K562 (cell line): ENCODE measurements around the gene GRAMD2A. TPM values are rescaled to one million over a fixed set of nuclear protein-coding genes. Genes with fewer than 3 reads are reported as not detected.

Experiments
- ATAC-seq: fragments of 200-7000 bp; cut with Tn5 transposase; 3 replicates; pipeline ENCODE4 v1.9.1; 2020; ENCODE audit warnings: moderate library complexity
- BruUV-seq: library from RNA; stranded (reverse); fragments of 400-500 nt; replicated peaks from 2 replicates; lab custom pipeline; 2021; lab: Mats Ljungman, UMichigan
- CTCF ChIA-PET: fragments of 300-600 bp; formaldehyde crosslinking; extraction: SDS; loops from one replicate; lab custom pipeline; 2021; ENCODE audit warnings: low intra/inter-chr PET ratio; lab: Yijun Ruan, JAX
- POLR2A ChIA-PET: fragments of 300-600, 350-650 bp; sonication (Branson Sonifier 250); formaldehyde crosslinking; extraction: SDS; loops from one replicate; lab custom pipeline; 2021; ENCODE audit warnings: antibody characterized with exemption, inconsistent platforms; lab: Yijun Ruan, JAX
- DNase-seq, 4 experiments: peaks; one replicate each; pipeline versions ENCODE4 v3.0.0 to v3.0.0-alpha.2; 2011 to 2018; ENCODE audit warnings: low spot score in 3 of 4, mixed read lengths in 3 of 4; ENCODE audit errors: extremely low read depth in 1 of 4
- FAIRE-seq: peaks from 2 replicates; lab custom pipeline; 2011; peaks lifted over from hg19 to GRCh38; lab: Jason Lieb, UNC
- H2AFZ ChIP-seq: 2 replicates; pipeline ENCODE4 v1.6.0; 2011; ENCODE audit warnings: low read depth, low read length, control low read depth, inconsistent platforms
- H3K27ac ChIP-seq: fragments of 200-600 bp; 3 replicates; pipeline ENCODE4 v1.8.0; 2011; ENCODE audit warnings: low read depth, mild to moderate bottlenecking, control low read depth, inconsistent platforms, low read length, moderate library complexity, mixed read lengths; ENCODE audit errors: extremely low read depth
- H3K27me3 ChIP-seq, 2 experiments: fragments of 300-600 bp in 1 of 2; 2 replicates in 1 of 2; 3 replicates in 1 of 2; pipeline versions ENCODE4 v1.6.0 to v1.8.0; 2011; ENCODE audit warnings: inconsistent platforms in 2 of 2, low read length in 2 of 2, mild to moderate bottlenecking in 1 of 2, mixed read lengths in 1 of 2, moderate library complexity in 1 of 2; ENCODE audit not compliant: control insufficient read depth in 2 of 2, insufficient read depth in 2 of 2
- H3K36me3 ChIP-seq: fragments of 300-600 bp; 3 replicates; pipeline ENCODE4 v1.8.0; 2011; ENCODE audit warnings: mild to moderate bottlenecking, low read length, inconsistent platforms; ENCODE audit not compliant: control insufficient read depth, insufficient read depth
- H3K4me1 ChIP-seq, 2 experiments: fragments of 200-600 bp in 1 of 2; replicated peaks in 1 of 2; 2 replicates in 1 of 2; 3 replicates in 1 of 2; pipeline versions ENCODE4 v1.5.1 to v1.8.0; 2011; ENCODE audit warnings: inconsistent platforms in 2 of 2, low read length in 2 of 2, mild to moderate bottlenecking in 1 of 2, mixed read lengths in 1 of 2, moderate library complexity in 1 of 2; ENCODE audit not compliant: control insufficient read depth in 2 of 2, insufficient read depth in 2 of 2
- H3K4me2 ChIP-seq: 2 replicates; pipeline ENCODE4 v1.6.1; 2011; ENCODE audit warnings: low read length, control low read depth, inconsistent platforms, mixed read lengths; ENCODE audit not compliant: insufficient read depth
- H3K4me3 ChIP-seq: fragments of 200-600 bp; sonication (generic), shearing (Covaris generic); 2 replicates; pipeline ENCODE4 v1.5.1; 2016; ENCODE audit warnings: control low read depth, inconsistent platforms
- H3K79me2 ChIP-seq: fragments of 200-600 bp; 3 replicates; pipeline ENCODE4 v1.8.0; 2011; ENCODE audit warnings: low read length, inconsistent platforms; ENCODE audit not compliant: control insufficient read depth, insufficient read depth
- H3K9ac ChIP-seq, 2 experiments: 2 replicates each; pipeline versions ENCODE4 v1.6.0 to v1.6.1; 2011; ENCODE audit warnings: low read depth in 2 of 2, low read length in 2 of 2, control low read depth in 1 of 2, inconsistent platforms in 1 of 2, mild to moderate bottlenecking in 1 of 2, mixed read lengths in 1 of 2; ENCODE audit not compliant: insufficient read depth in 1 of 2
- H3K9me1 ChIP-seq: one replicate; pipeline ENCODE4 v1.6.0; 2011; ENCODE audit warnings: inconsistent platforms, mild to moderate bottlenecking, low read length, moderate library complexity; ENCODE audit not compliant: control insufficient read depth, insufficient read depth
- H3K9me3 ChIP-seq: replicated peaks from 2 replicates; pipeline ENCODE4 v1.5.1; 2011; ENCODE audit warnings: low read depth, low read length, inconsistent platforms; ENCODE audit not compliant: control insufficient read depth, insufficient read depth
- H4K20me1 ChIP-seq: replicated peaks from 2 replicates; pipeline ENCODE4 v1.6.1; 2011; ENCODE audit warnings: low read length, inconsistent platforms, mixed read lengths; ENCODE audit not compliant: control insufficient read depth, insufficient read depth
- POLR2H ChIP-seq: IDR thresholded peaks from 2 replicates; pipeline ENCODE4 v1.6.1; 2016; ENCODE audit warnings: missing genetic modification characterization, low read depth, mild to moderate bottlenecking, control low read depth, missing compliant biosample characterization, moderate library complexity
- RB1 ChIP-seq: fragments of 450-650 bp; IDR thresholded peaks from 2 replicates; pipeline ENCODE4 v1.6.1; 2017; ENCODE audit warnings: low read depth, mild to moderate bottlenecking
- TAF1 ChIP-seq: IDR thresholded peaks from 2 replicates; pipeline ENCODE4 v1.6.1; 2011; ENCODE audit warnings: mild to moderate bottlenecking, low read length, moderate library complexity; ENCODE audit not compliant: insufficient read depth, control insufficient read depth, severe bottlenecking; ENCODE audit errors: extremely low read depth
- ZFPM2 ChIP-seq: fragments of 250-450 bp; sonication (Bioruptor Pico); IDR thresholded peaks from 2 replicates; pipeline ENCODE4 v1.5.1; 2022; ENCODE audit warnings: mild to moderate bottlenecking
- ZFX ChIP-seq: sonication (generic); formaldehyde crosslinking; IDR thresholded peaks from 2 replicates; pipeline ENCODE4 v1.8.0; 2022; ENCODE audit warnings: mild to moderate bottlenecking, missing genetic modification reagents, moderate library complexity
- WGBS: fragments of 100-300 bp; shearing (Covaris generic); methylation state at CpG from one replicate; pipeline ENCODE4 v1.1.6; 2016; ENCODE audit warnings: low coverage, mixed read lengths; ENCODE audit not compliant: insufficient coverage; ENCODE audit errors: missing lambda C conversion rate; 5-methylcytosine and 5-hydroxymethylcytosine counted together
- in situ Hi-C: fragments of 300-500 bp; cut with MboI; formaldehyde crosslinking; loops from 4 replicates; pipeline ENCODE4 v1.15.0; 2018; ENCODE audit warnings: inconsistent platforms, mixed read lengths
- intact Hi-C: fragments of 100-400 bp; cut with micrococcal nuclease; formaldehyde crosslinking; loops from 2 replicates; pipeline ENCODE4 v1.14.2; 2022
- polyA plus RNA-seq, 8 experiments: library from polyadenylated mRNA; depleted of rRNA in 4 of 8; stranded (reverse) in 5 of 8; unstranded in 3 of 8; fragments of >200 nt; fragmentation: Nextera tagmentation in 2 of 8; fragmentation: Illumina TruSeq in 1 of 8; extraction: Ambion mirVana in 2 of 8; extraction: Trizol in 1 of 8; gene quantifications; 2 replicates each; pipeline versions ENCODE4 v1.2.1 to v1.2.3, GENCODE V29; 2011 to 2014; ENCODE audit warnings: inconsistent platforms in 1 of 8, missing spikeins in 1 of 8
- total RNA-seq, 7 experiments: library from RNA; depleted of rRNA in 6 of 7; stranded (reverse); fragments of >200 nt in 6 of 7; fragmentation: Illumina TruSeq in 2 of 7; extraction: Trizol in 2 of 7; gene quantifications; 2 replicates each; pipeline versions ENCODE4 v1.2.1 to v1.2.3, GENCODE V29; 2011 to 2021; ENCODE audit warnings: low replicate concordance in 1 of 7
- TF ChIP-seq, protein P1 (sequence below): sonication (generic); formaldehyde crosslinking; IDR thresholded peaks from 2 replicates; pipeline ENCODE4 v1.8.0; 2022; ENCODE audit warnings: missing genetic modification reagents, mild to moderate bottlenecking, moderate library complexity, borderline replicate concordance
- TF ChIP-seq, protein P2 (sequence below), 3 experiments: fragments of 200-800 bp in 1 of 3; sonication (Bioruptor generic) in 1 of 3; sonication (generic) in 1 of 3; formaldehyde crosslinking in 1 of 3; IDR thresholded peaks; 2 replicates each; pipeline versions ENCODE4 v1.6.1 to v1.8.0; 2016 to 2022; ENCODE audit warnings: mild to moderate bottlenecking in 2 of 3, missing compliant biosample characterization in 2 of 3, missing genetic modification characterization in 2 of 3, missing genetic modification reagents in 1 of 3
- TF ChIP-seq, protein P3 (sequence below): fragments of 450-650 bp; IDR thresholded peaks from 2 replicates; pipeline ENCODE4 v1.6.1; 2014; ENCODE audit warnings: low read depth, mild to moderate bottlenecking, moderate library complexity, borderline replicate concordance
- TF ChIP-seq, protein P4 (sequence below): sonication (generic); formaldehyde crosslinking; IDR thresholded peaks from 2 replicates; pipeline ENCODE4 v1.8.1; 2022; ENCODE audit warnings: missing genetic modification reagents

Gene GRAMD2A
- total and polyA plus RNA-seq, 9 of the 15 experiments (the other 6 are each of a cell fraction or from before 2014, with no cell fraction given): 0.08 to 0.22 TPM; not detected in 7

DNA sequence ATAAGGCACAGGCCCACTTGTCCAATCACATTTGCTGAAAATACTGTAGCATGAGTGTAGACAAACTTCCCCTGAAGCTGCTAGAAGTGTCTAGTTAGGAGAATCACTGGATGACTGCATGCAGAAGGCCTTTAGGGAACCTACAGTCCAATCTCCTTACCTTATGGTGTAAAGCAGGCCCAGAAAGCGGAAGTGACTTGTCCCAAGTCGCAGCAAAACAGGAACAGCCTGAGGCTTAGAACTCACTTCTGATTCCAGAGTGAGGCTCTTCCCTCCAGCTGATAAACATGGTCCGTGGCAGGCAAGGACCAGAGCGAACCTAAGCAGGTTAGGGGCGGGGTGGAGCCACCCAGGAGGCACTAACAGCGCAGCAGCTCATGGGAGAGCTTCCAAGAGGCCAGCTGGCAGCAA is 2.5 kb downstream of the GRAMD2A start (continued):
- TF ChIP-seq ZFPM2 (CRISPR knock-in tag) (no peak), ZFX (CRISPR knock-in tag) (peak; percentile 49)
- TF ChIP-seq, protein P1, sequence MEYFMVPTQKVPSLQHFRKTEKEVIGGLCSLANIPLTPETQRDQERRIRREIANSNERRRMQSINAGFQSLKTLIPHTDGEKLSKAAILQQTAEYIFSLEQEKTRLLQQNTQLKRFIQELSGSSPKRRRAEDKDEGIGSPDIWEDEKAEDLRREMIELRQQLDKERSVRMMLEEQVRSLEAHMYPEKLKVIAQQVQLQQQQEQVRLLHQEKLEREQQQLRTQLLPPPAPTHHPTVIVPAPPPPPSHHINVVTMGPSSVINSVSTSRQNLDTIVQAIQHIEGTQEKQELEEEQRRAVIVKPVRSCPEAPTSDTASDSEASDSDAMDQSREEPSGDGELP (CRISPR knock-in tag): peak; percentile 66; the same call in 1 of the 2 replicates

DNA sequence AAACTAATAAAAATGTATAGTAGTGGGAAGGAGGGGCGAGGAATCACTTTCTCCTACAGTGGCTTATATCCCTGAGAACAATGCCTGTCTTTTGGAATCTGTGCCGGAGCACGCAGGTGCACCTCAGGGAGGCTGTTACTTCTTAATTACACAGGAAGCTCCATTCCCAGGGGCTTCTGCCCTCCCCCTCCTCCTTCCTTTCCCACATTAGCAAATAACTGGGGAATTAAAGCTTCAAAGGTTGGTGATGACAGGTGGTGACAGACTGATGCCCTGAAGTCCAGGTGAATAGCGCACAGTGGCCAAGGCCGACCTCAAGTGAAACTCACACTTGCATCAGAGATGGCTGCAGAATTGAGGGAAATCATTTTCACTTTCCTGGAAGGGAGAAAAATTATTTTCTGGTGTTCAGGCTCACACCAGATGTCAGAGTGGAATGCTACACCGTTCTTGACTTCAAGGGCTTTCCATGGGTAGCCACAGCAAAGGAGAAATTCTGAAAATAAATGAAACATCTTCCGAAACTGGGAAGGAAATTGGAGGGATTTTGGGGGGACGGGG is 3.7 kb downstream of the GRAMD2A start:
- H3K9me1 ChIP-seq: no peaks in the 10 kb centered on the region
- no peak overlapping the region for H2AFZ ChIP-seq
- H3K79me2 ChIP-seq: no peaks in the 10 kb centered on the region
- ATAC-seq: no peak
- FAIRE-seq: no peak
- intact Hi-C loops: no loop called here
- H3K9me3 ChIP-seq: no peaks in the 10 kb centered on the region
- H3K27me3 ChIP-seq: peaks cover 8 to 16% of the 10 kb centered on the region in 2 experiments; a peak in 3 of 5 replicates
- WGBS: 58% methylated on average over 7 of the region's 8 CpGs
- DNase-seq: no peak
- peaks cover 6% of the 10 kb centered on the region; the same call in 1 of the 2 replicates for H4K20me1 ChIP-seq
- H3K36me3 ChIP-seq: peaks cover 10% of the 10 kb centered on the region; the same call in 1 of the 3 replicates
- no peak overlapping the region for H3K4me3 ChIP-seq
- in situ Hi-C loops: no loop called here
- ChIA-PET CTCF (no interaction called here), POLR2A (interaction anchor here (0.7 kb wide), 1 partner anchor 8 kb away, joined by 3 read pairs; no protein-coding TSS in a partner anchor)
- no peak overlapping the region for H3K4me2 ChIP-seq
- no peak overlapping the region for H3K9ac ChIP-seq
- no TSS peak for BruUV-seq
- no peak overlapping the region for H3K27ac ChIP-seq
- H3K4me1 ChIP-seq: peaks cover 5 to 10% of the 10 kb centered on the region in 2 experiments; a peak in 4 of 5 replicates
- TF ChIP-seq RB1 (no peak), TAF1 (no peak), POLR2H (tag) (no peak)
- TF ChIP-seq, protein P2, sequence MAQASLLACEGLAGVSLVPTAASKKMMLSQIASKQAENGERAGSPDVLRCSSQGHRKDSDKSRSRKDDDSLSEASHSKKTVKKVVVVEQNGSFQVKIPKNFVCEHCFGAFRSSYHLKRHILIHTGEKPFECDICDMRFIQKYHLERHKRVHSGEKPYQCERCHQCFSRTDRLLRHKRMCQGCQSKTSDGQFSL (CRISPR knock-in tag; IDR thresholded peaks at IDR 0.05): no peak
- TF ChIP-seq, protein P2 (tag; IDR thresholded peaks at IDR 0.05): no peak
- TF ChIP-seq, protein P3, sequence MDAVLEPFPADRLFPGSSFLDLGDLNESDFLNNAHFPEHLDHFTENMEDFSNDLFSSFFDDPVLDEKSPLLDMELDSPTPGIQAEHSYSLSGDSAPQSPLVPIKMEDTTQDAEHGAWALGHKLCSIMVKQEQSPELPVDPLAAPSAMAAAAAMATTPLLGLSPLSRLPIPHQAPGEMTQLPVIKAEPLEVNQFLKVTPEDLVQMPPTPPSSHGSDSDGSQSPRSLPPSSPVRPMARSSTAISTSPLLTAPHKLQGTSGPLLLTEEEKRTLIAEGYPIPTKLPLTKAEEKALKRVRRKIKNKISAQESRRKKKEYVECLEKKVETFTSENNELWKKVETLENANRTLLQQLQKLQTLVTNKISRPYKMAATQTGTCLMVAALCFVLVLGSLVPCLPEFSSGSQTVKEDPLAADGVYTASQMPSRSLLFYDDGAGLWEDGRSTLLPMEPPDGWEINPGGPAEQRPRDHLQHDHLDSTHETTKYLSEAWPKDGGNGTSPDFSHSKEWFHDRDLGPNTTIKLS: no peak
- TF ChIP-seq, protein P4, sequence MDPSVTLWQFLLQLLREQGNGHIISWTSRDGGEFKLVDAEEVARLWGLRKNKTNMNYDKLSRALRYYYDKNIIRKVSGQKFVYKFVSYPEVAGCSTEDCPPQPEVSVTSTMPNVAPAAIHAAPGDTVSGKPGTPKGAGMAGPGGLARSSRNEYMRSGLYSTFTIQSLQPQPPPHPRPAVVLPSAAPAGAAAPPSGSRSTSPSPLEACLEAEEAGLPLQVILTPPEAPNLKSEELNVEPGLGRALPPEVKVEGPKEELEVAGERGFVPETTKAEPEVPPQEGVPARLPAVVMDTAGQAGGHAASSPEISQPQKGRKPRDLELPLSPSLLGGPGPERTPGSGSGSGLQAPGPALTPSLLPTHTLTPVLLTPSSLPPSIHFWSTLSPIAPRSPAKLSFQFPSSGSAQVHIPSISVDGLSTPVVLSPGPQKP (CRISPR knock-in tag): no peak
